Stimulated activated naive CD8-positive, alpha-beta T cell treated with anti-CD3 and anti-CD28 coated beads, Interleukin-15, Interleukin-2, amounts not matched to agents 100 ng/mL and 50 ng/mL, for 24 hours (primary cell): ENCODE results near the gene TTC9B.

ENCODE experiments used
- H3K27ac Mint-ChIP-seq: one replicate; pipeline ENCODE4 v1.8.0; 2021; ENCODE audit warnings: mild to moderate bottlenecking, mixed read lengths
- H3K27me3 Mint-ChIP-seq: one replicate; pipeline ENCODE4 v1.8.0; 2021; ENCODE audit warnings: mixed read lengths
- H3K36me3 Mint-ChIP-seq: one replicate; pipeline ENCODE4 v1.8.0; 2021; ENCODE audit warnings: low read depth, mixed read lengths
- H3K4me1 Mint-ChIP-seq: one replicate; pipeline ENCODE4 v1.8.0; 2021; ENCODE audit warnings: low read depth, mixed read lengths
- H3K4me3 Mint-ChIP-seq: one replicate; pipeline ENCODE4 v1.8.0; 2021; ENCODE audit warnings: mild to moderate bottlenecking, mixed read lengths
- H3K9me3 Mint-ChIP-seq: one replicate; pipeline ENCODE4 v1.8.0; 2021; ENCODE audit warnings: mixed read lengths

Gene TTC9B

GRCh38 chr19:40254714-40255418 lies 36.7 kb upstream of the TTC9B start:
- Mint-ChIP-seq H3K9me3 (no peaks in the 10 kb centered on the region), H3K4me1 (peaks cover 23% of the 10 kb centered on the region), H3K4me3 (no peak overlapping the region), H3K27ac (no peak overlapping the region), H3K36me3 (peaks cover 41% of the 10 kb centered on the region), H3K27me3 (no peaks in the 10 kb centered on the region)

GRCh38 chr19:40253611-40254092 lies 35.5 kb upstream of the TTC9B start:
- Mint-ChIP-seq H3K27me3 (no peaks in the 10 kb centered on the region), H3K36me3 (peaks cover 44% of the 10 kb centered on the region), H3K27ac (no peak overlapping the region), H3K4me1 (peaks cover 16% of the 10 kb centered on the region), H3K9me3 (no peaks in the 10 kb centered on the region), H3K4me3 (no peak overlapping the region)

- no peak overlapping the region for H3K27ac Mint-ChIP-seq
Measured at GRCh38 chr19:40252395-40252794, 34.2 kb upstream of the TTC9B start.

GRCh38 chr19:40251991-40252390 lies 33.8 kb upstream of the TTC9B start:
- Mint-ChIP-seq H3K4me1 (peaks cover 12% of the 10 kb centered on the region), H3K4me3 (no peak overlapping the region), H3K36me3 (peaks cover 44% of the 10 kb centered on the region), H3K27ac (peak overlapping the region; percentile 61), H3K27me3 (no peaks in the 10 kb centered on the region), H3K9me3 (no peaks in the 10 kb centered on the region)

More at GRCh38 chr19:40252395-40252794, 34.2 kb upstream of the TTC9B start:
- Mint-ChIP-seq H3K27me3 (no peaks in the 10 kb centered on the region), H3K4me1 (peaks cover 13% of the 10 kb centered on the region), H3K4me3 (no peak overlapping the region), H3K9me3 (no peaks in the 10 kb centered on the region), H3K36me3 (peaks cover 44% of the 10 kb centered on the region)

GRCh38 chr19:40251244-40251643 lies 33.1 kb upstream of the TTC9B start:
- Mint-ChIP-seq H3K4me1 (peaks cover 8% of the 10 kb centered on the region), H3K4me3 (no peak overlapping the region), H3K27ac (no peak overlapping the region), H3K36me3 (peaks cover 44% of the 10 kb centered on the region), H3K27me3 (no peaks in the 10 kb centered on the region), H3K9me3 (no peaks in the 10 kb centered on the region)

GRCh38 chr19:40249781-40250180 lies 31.6 kb upstream of the TTC9B start:
- H3K27ac Mint-ChIP-seq = peak overlapping the region; percentile 13
- no peak overlapping the region for H3K4me3 Mint-ChIP-seq
- peaks cover 8% of the 10 kb centered on the region for H3K4me1 Mint-ChIP-seq
- H3K36me3 Mint-ChIP-seq = peaks cover 29% of the 10 kb centered on the region
- H3K9me3 Mint-ChIP-seq = no peaks in the 10 kb centered on the region
- no peaks in the 10 kb centered on the region for H3K27me3 Mint-ChIP-seq

GRCh38 chr19:40249201-40249600 lies 31.0 kb upstream of the TTC9B start:
- H3K9me3 Mint-ChIP-seq = no peaks in the 10 kb centered on the region
- no peak overlapping the region for H3K27ac Mint-ChIP-seq
- H3K4me1 Mint-ChIP-seq = peaks cover 8% of the 10 kb centered on the region
- H3K36me3 Mint-ChIP-seq = peaks cover 28% of the 10 kb centered on the region
- H3K27me3 Mint-ChIP-seq = no peaks in the 10 kb centered on the region
- no peak overlapping the region for H3K4me3 Mint-ChIP-seq

GRCh38 chr19:40247735-40248262 lies 29.6 kb upstream of the TTC9B start:
- Mint-ChIP-seq H3K4me3 (no peak overlapping the region), H3K9me3 (no peaks in the 10 kb centered on the region), H3K27ac (no peak overlapping the region), H3K36me3 (peaks cover 22% of the 10 kb centered on the region), H3K27me3 (no peaks in the 10 kb centered on the region), H3K4me1 (peaks cover 8% of the 10 kb centered on the region)

- H3K27ac Mint-ChIP-seq = no peak overlapping the region
Measured at GRCh38 chr19:40247178-40247577, 29.0 kb upstream of the TTC9B start.

GRCh38 chr19:40246292-40247073 lies 28.3 kb upstream of the TTC9B start:
- no peak overlapping the region for H3K27ac Mint-ChIP-seq

More at GRCh38 chr19:40247178-40247577, 29.0 kb upstream of the TTC9B start:
- H3K4me3 Mint-ChIP-seq = no peak overlapping the region
- peaks cover 16% of the 10 kb centered on the region for H3K36me3 Mint-ChIP-seq
- H3K4me1 Mint-ChIP-seq = peaks cover 3% of the 10 kb centered on the region
- H3K27me3 Mint-ChIP-seq = no peaks in the 10 kb centered on the region
- no peaks in the 10 kb centered on the region for H3K9me3 Mint-ChIP-seq

GRCh38 chr19:40245506-40246128 lies 27.4 kb upstream of the TTC9B start:
- Mint-ChIP-seq H3K36me3 (peaks cover 16% of the 10 kb centered on the region), H3K4me1 (no peaks in the 10 kb centered on the region), H3K27me3 (no peaks in the 10 kb centered on the region)

More at GRCh38 chr19:40246292-40247073, 28.3 kb upstream of the TTC9B start:
- no peak overlapping the region for H3K4me3 Mint-ChIP-seq
- H3K4me1 Mint-ChIP-seq = no peaks in the 10 kb centered on the region
- H3K27me3 Mint-ChIP-seq = no peaks in the 10 kb centered on the region
- peaks cover 12% of the 10 kb centered on the region for H3K36me3 Mint-ChIP-seq
- no peaks in the 10 kb centered on the region for H3K9me3 Mint-ChIP-seq

GRCh38 chr19:40244579-40245317 lies 26.6 kb upstream of the TTC9B start:
- no peak overlapping the region for H3K4me3 Mint-ChIP-seq
- H3K36me3 Mint-ChIP-seq = peaks cover 10% of the 10 kb centered on the region
- no peaks in the 10 kb centered on the region for H3K27me3 Mint-ChIP-seq
- H3K27ac Mint-ChIP-seq = no peak overlapping the region
- no peaks in the 10 kb centered on the region for H3K9me3 Mint-ChIP-seq
- no peaks in the 10 kb centered on the region for H3K4me1 Mint-ChIP-seq

More at GRCh38 chr19:40245506-40246128, 27.4 kb upstream of the TTC9B start:
- Mint-ChIP-seq H3K4me3 (no peak overlapping the region), H3K27ac (no peak overlapping the region), H3K9me3 (no peaks in the 10 kb centered on the region)

GRCh38 chr19:40243181-40243580 lies 25.0 kb upstream of the TTC9B start:
- H3K36me3 Mint-ChIP-seq = peaks cover 12% of the 10 kb centered on the region
- H3K9me3 Mint-ChIP-seq = no peaks in the 10 kb centered on the region
- no peak overlapping the region for H3K4me3 Mint-ChIP-seq
- H3K4me1 Mint-ChIP-seq = no peaks in the 10 kb centered on the region
- H3K27me3 Mint-ChIP-seq = no peaks in the 10 kb centered on the region
- H3K27ac Mint-ChIP-seq = no peak overlapping the region

GRCh38 chr19:40242480-40242879 lies 24.3 kb upstream of the TTC9B start:
- Mint-ChIP-seq H3K9me3 (no peaks in the 10 kb centered on the region), H3K4me3 (no peak overlapping the region), H3K4me1 (no peaks in the 10 kb centered on the region), H3K27me3 (no peaks in the 10 kb centered on the region), H3K27ac (no peak overlapping the region), H3K36me3 (peaks cover 17% of the 10 kb centered on the region)
